PC-9 (cell line): ENCODE data around the gene ESYT1. TPM values are rescaled to one million over a fixed set of nuclear protein-coding genes. Genes with fewer than 3 reads are reported as not detected.
A peak's percentile ranks its signal among the peaks of the same experiment; 100 is the strongest.

Experiments
- BruUV-seq: library from RNA; stranded (reverse); fragments of 400-500 nt; replicated peaks from 2 replicates; lab custom pipeline; 2021; lab: Mats Ljungman, UMichigan
- CTCF ChIA-PET: fragments of 300-600 bp; sonication (Branson Sonifier 250); formaldehyde crosslinking; loops from one replicate; lab custom pipeline; 2022; ENCODE audit warnings: antibody characterized with exemption; lab: Charles Lee
- POLR2A ChIA-PET: fragments of 300-600 bp; sonication (Branson Sonifier 250); formaldehyde crosslinking; loops from one replicate; lab custom pipeline; 2022; ENCODE audit warnings: antibody characterized with exemption; ENCODE audit not compliant: unreplicated experiment; lab: Charles Lee
- DNase-seq, 2 experiments: peaks; one replicate each; pipeline versions ENCODE4 v3.0.0 to v3.0.0-alpha.2; 2015 to 2022; ENCODE audit warnings: mixed read lengths in 1 of 2
- H2AFZ ChIP-seq: fragments of 200-600 bp; sonication (generic); 2 replicates; pipeline ENCODE4 v1.8.1; 2017; ENCODE audit warnings: antibody characterized with exemption
- H3F3A ChIP-seq: fragments of 200-600 bp; sonication (generic); 2 replicates; pipeline ENCODE4 v1.8.1; 2017; ENCODE audit warnings: antibody characterized with exemption, mild to moderate bottlenecking, low read depth; ENCODE audit not compliant: insufficient read depth
- H3K27ac ChIP-seq: fragments of 200-600 bp; sonication (generic); 2 replicates; pipeline ENCODE4 v1.6.1; 2016; ENCODE audit warnings: mixed run types
- H3K27me3 ChIP-seq: fragments of 200-600 bp; sonication (generic); 2 replicates; pipeline ENCODE4 v1.6.1; 2016; ENCODE audit warnings: low read depth, mixed run types; ENCODE audit not compliant: insufficient read depth
- H3K36me3 ChIP-seq: fragments of 200-600 bp; sonication (generic); 2 replicates; pipeline ENCODE4 v1.6.1; 2016; ENCODE audit warnings: low read depth, mixed run types
- H3K4me1 ChIP-seq: fragments of 200-600 bp; sonication (generic); replicated peaks from 2 replicates; pipeline ENCODE4 v1.6.1; 2016; ENCODE audit warnings: mixed run types; ENCODE audit not compliant: insufficient read depth
- H3K4me2 ChIP-seq: fragments of 200-600 bp; sonication (generic); 2 replicates; pipeline ENCODE4 v1.6.1; 2017; ENCODE audit warnings: mixed run types
- H3K4me3 ChIP-seq: fragments of 200-600 bp; sonication (generic); 2 replicates; pipeline ENCODE4 v1.6.1; 2016; ENCODE audit warnings: mixed run types
- H3K79me2 ChIP-seq: fragments of 200-600 bp; sonication (generic); 2 replicates; pipeline ENCODE4 v1.6.1; 2017; ENCODE audit warnings: low read depth, mixed run types
- H3K9me2 ChIP-seq: fragments of 200-600 bp; sonication (generic); 2 replicates; pipeline ENCODE4 v1.8.1; 2017; ENCODE audit warnings: mild to moderate bottlenecking; ENCODE audit not compliant: insufficient read depth
- H3K9me3 ChIP-seq: fragments of 200-600 bp; sonication (generic); 2 replicates; pipeline ENCODE4 v1.8.1; 2016; ENCODE audit warnings: low read depth; ENCODE audit not compliant: insufficient read depth
- H4K20me1 ChIP-seq: fragments of 200-600 bp; sonication (generic); 2 replicates; pipeline ENCODE4 v1.8.1; 2017; ENCODE audit not compliant: insufficient read depth
- CTCF ChIP-seq: fragments of 200-600 bp; sonication (generic); conservative IDR thresholded peaks from 2 replicates; pipeline ENCODE4 v1.6.1; 2017; ENCODE audit warnings: mixed run types, antibody characterized with exemption, mild to moderate bottlenecking, moderate library complexity
- EZH2 ChIP-seq: fragments of 200-600 bp; sonication (generic); IDR thresholded peaks from 2 replicates; pipeline ENCODE4 v1.8.0; 2017; ENCODE audit warnings: antibody characterized with exemption, low read depth
- intact Hi-C: fragments of 100-400 bp; cut with micrococcal nuclease; formaldehyde crosslinking; loops from one replicate; pipeline ENCODE4 v1.10.0; 2022; ENCODE audit not compliant: unreplicated experiment
- total RNA-seq: library from RNA; stranded (reverse); gene quantifications from 2 replicates; pipeline ENCODE4 v1.2.3, GENCODE V29; 2021

Gene ESYT1
- total RNA-seq, 1 experiment from 2014 or later, result 46.1 TPM

- CTCF ChIA-PET, result interaction anchor here (0.5 to 1.0 kb wide), 3 partner anchors 28 to 97 kb away, joined by 3 to 5 read pairs (median 3); partner anchors contain the start of gene SMARCC2
- no peaks in the 10 kb centered on the region for H3K27me3 ChIP-seq
- no peak overlapping the region for H3K4me3 ChIP-seq
- no peaks in the 10 kb centered on the region for H3K9me2 ChIP-seq
- no peak for DNase-seq
- peaks cover 23% of the 10 kb centered on the region for H3K4me1 ChIP-seq
- POLR2A ChIA-PET, result interaction anchor here (0.6 to 0.7 kb wide), 3 partner anchors 61 to 509 kb away, joined by 3 read pairs; no protein-coding TSS in a partner anchor
- intact Hi-C loops, result loop anchor here (10.0 kb wide), 1 partner anchor 116 kb away; the partner anchor contains the start of gene RPS26
- H3K79me2 ChIP-seq, result peaks cover 35% of the 10 kb centered on the region
- H3K4me2 ChIP-seq, result peak overlapping the region; percentile 89
- H3K36me3 ChIP-seq, result peaks cover 42% of the 10 kb centered on the region
- peaks cover 64% of the 10 kb centered on the region for H3F3A ChIP-seq
- no peak for TF ChIP-seq CTCF
- TF ChIP-seq EZH2, result no peak
- H3K9me3 ChIP-seq, result no peaks in the 10 kb centered on the region
- no peak overlapping the region for H3K27ac ChIP-seq
- H4K20me1 ChIP-seq, result peaks cover 26% of the 10 kb centered on the region
- H2AFZ ChIP-seq, result no peak overlapping the region
- no TSS peak for BruUV-seq
Observed at GRCh38 chr12:56160894-56161689, 33.0 kb downstream of the ESYT1 start.

GRCh38 chr12:56161690-56162351 is 33.8 kb downstream of the ESYT1 start:
- H3K4me1 ChIP-seq, result peaks cover 22% of the 10 kb centered on the region
- no peaks in the 10 kb centered on the region for H3K9me3 ChIP-seq
- DNase-seq, result no peak
- H3K79me2 ChIP-seq, result peaks cover 35% of the 10 kb centered on the region
- no peak overlapping the region for H3K27ac ChIP-seq
- no peak overlapping the region for H3K4me3 ChIP-seq
- TF ChIP-seq CTCF, result no peak
- no peak for TF ChIP-seq EZH2
- intact Hi-C loops, result loop anchor here (10.0 kb wide), 1 partner anchor 117 kb away; the partner anchor contains the start of gene RPS26
- ChIA-PET CTCF (interaction anchor here (0.5 to 1.0 kb wide), 4 partner anchors 27 to 98 kb away, joined by 3 to 5 read pairs (median 3); partner anchors contain the start of gene SMARCC2), POLR2A (interaction anchor here (0.6 kb wide), 1 partner anchor 509 kb away, joined by 3 read pairs; no protein-coding TSS in a partner anchor)
- no peaks in the 10 kb centered on the region for H3K27me3 ChIP-seq
- no peaks in the 10 kb centered on the region for H3K9me2 ChIP-seq
- peaks cover 26% of the 10 kb centered on the region for H4K20me1 ChIP-seq
- peaks cover 42% of the 10 kb centered on the region for H3K36me3 ChIP-seq
- H2AFZ ChIP-seq, result no peak overlapping the region
- BruUV-seq, result no TSS peak
- peaks cover 68% of the 10 kb centered on the region for H3F3A ChIP-seq
- H3K4me2 ChIP-seq, result no peak overlapping the region
